ENCODE data around the gene CAPN5. TPM values are rescaled to one million over a fixed set of nuclear protein-coding genes. Genes with fewer than 3 reads are reported as not detected.

Gene CAPN5
- total RNA-seq, 3 donors from 2014 or later, result 0.29 to 0.68 (median 0.53) TPM

GRCh38 chr11:77124488-77124887 lies 57.7 kb downstream of the CAPN5 start:
- no peak overlapping the region for H3K4me3 Mint-ChIP-seq
- H3K4me1 Mint-ChIP-seq (ENCODE audit: low read depth), result peaks cover 5% of the 10 kb centered on the region
- no peak for DNase-seq
- H3K36me3 Mint-ChIP-seq (ENCODE audit: insufficient read depth), result no peaks in the 10 kb centered on the region
- H3K27me3 Mint-ChIP-seq (ENCODE audit: low read depth), result peaks cover 3% of the 10 kb centered on the region
- no peaks in the 10 kb centered on the region for H3K9me3 Mint-ChIP-seq
- no peak for ATAC-seq

GRCh38 chr11:77125191-77125590 lies 58.4 kb downstream of the CAPN5 start:
- no peak overlapping the region for H3K4me3 Mint-ChIP-seq
- DNase-seq (no peak), ATAC-seq (no peak)
- H3K36me3 Mint-ChIP-seq (ENCODE audit: insufficient read depth), result no peaks in the 10 kb centered on the region
- peaks cover 3% of the 10 kb centered on the region for H3K27me3 Mint-ChIP-seq (ENCODE audit: low read depth)
- peaks cover 5% of the 10 kb centered on the region for H3K4me1 Mint-ChIP-seq (ENCODE audit: low read depth)
- H3K9me3 Mint-ChIP-seq, result no peaks in the 10 kb centered on the region

GRCh38 chr11:77125695-77126094 lies 58.9 kb downstream of the CAPN5 start:
- H3K4me3 Mint-ChIP-seq, result no peak overlapping the region
- DNase-seq (no peak), ATAC-seq (no peak)
- no peaks in the 10 kb centered on the region for H3K9me3 Mint-ChIP-seq
- peaks cover 5% of the 10 kb centered on the region for H3K4me1 Mint-ChIP-seq (ENCODE audit: low read depth)
- no peaks in the 10 kb centered on the region for H3K36me3 Mint-ChIP-seq (ENCODE audit: insufficient read depth)
- peaks cover 3% of the 10 kb centered on the region for H3K27me3 Mint-ChIP-seq (ENCODE audit: low read depth)

- no peak for ATAC-seq
- Mint-ChIP-seq H3K36me3 (ENCODE audit: insufficient read depth) (no peaks in the 10 kb centered on the region), H3K4me3 (peak overlapping the region; percentile 47), H3K9me3 (no peaks in the 10 kb centered on the region), H3K27me3 (ENCODE audit: low read depth) (peaks cover 3% of the 10 kb centered on the region), H3K4me1 (ENCODE audit: low read depth) (peaks cover 5% of the 10 kb centered on the region)
- no peak for DNase-seq
Measured at GRCh38 chr11:77126156-77126775, 59.5 kb downstream of the CAPN5 start.

GRCh38 chr11:77126861-77127234 lies 60.1 kb downstream of the CAPN5 start:
- Mint-ChIP-seq H3K27me3 (ENCODE audit: low read depth) (peaks cover 3% of the 10 kb centered on the region), H3K36me3 (ENCODE audit: insufficient read depth) (no peaks in the 10 kb centered on the region), H3K4me1 (ENCODE audit: low read depth) (peaks cover 5% of the 10 kb centered on the region), H3K9me3 (no peaks in the 10 kb centered on the region), H3K4me3 (no peak overlapping the region)
- ATAC-seq, result peak in 1 of 2 donors; percentile 8
- DNase-seq, result no peak

GRCh38 chr11:77127235-77127911 lies 60.6 kb downstream of the CAPN5 start:
- DNase-seq (peak; percentile 54), ATAC-seq (peak; percentile 72 to 80)
- Mint-ChIP-seq H3K4me1 (ENCODE audit: low read depth) (peaks cover 5% of the 10 kb centered on the region), H3K27me3 (ENCODE audit: low read depth) (peaks cover 3% of the 10 kb centered on the region), H3K9me3 (no peaks in the 10 kb centered on the region), H3K4me3 (peak overlapping the region; percentile 61), H3K36me3 (ENCODE audit: insufficient read depth) (no peaks in the 10 kb centered on the region)

GRCh38 chr11:77127920-77128691 lies 61.3 kb downstream of the CAPN5 start, which contains the start of gene MYO7A:
Gene MYO7A, plus strand, starts transcription at chr11:77128246. Its CDS starts 2,389 bp downstream, at chr11:77130635.
- no peaks in the 10 kb centered on the region for H3K36me3 Mint-ChIP-seq (ENCODE audit: insufficient read depth)
- H3K4me3 Mint-ChIP-seq, result peak within 1 kb of the TSS; percentile 61
- H3K4me1 Mint-ChIP-seq (ENCODE audit: low read depth), result peaks cover 5% of the 10 kb centered on the region
- DNase-seq (no peak), ATAC-seq (no peak)
- peaks cover 3% of the 10 kb centered on the region for H3K27me3 Mint-ChIP-seq (ENCODE audit: low read depth)
- H3K9me3 Mint-ChIP-seq, result no peaks in the 10 kb centered on the region

- Mint-ChIP-seq H3K4me1 (ENCODE audit: low read depth) (peaks cover 5% of the 10 kb centered on the region), H3K27me3 (ENCODE audit: low read depth) (peaks cover 3% of the 10 kb centered on the region), H3K36me3 (ENCODE audit: insufficient read depth) (no peaks in the 10 kb centered on the region), H3K9me3 (no peaks in the 10 kb centered on the region), H3K4me3 (no peak overlapping the region)
- ATAC-seq, result no peak
- DNase-seq, result no peak
Measured at GRCh38 chr11:77129069-77129841, 62.5 kb downstream of the CAPN5 start.

GRCh38 chr11:77129842-77130756 lies 63.3 kb downstream of the CAPN5 start:
- no peak for ATAC-seq
- Mint-ChIP-seq H3K27me3 (ENCODE audit: low read depth) (peaks cover 3% of the 10 kb centered on the region), H3K9me3 (no peaks in the 10 kb centered on the region), H3K36me3 (ENCODE audit: insufficient read depth) (no peaks in the 10 kb centered on the region), H3K4me1 (ENCODE audit: low read depth) (peaks cover 5% of the 10 kb centered on the region), H3K4me3 (no peak overlapping the region)
- no peak for DNase-seq

GRCh38 chr11:77130763-77131513 lies 64.2 kb downstream of the CAPN5 start:
- Mint-ChIP-seq H3K9me3 (no peaks in the 10 kb centered on the region), H3K36me3 (ENCODE audit: insufficient read depth) (no peaks in the 10 kb centered on the region), H3K27me3 (ENCODE audit: low read depth) (peaks cover 3% of the 10 kb centered on the region), H3K4me3 (no peak overlapping the region), H3K4me1 (ENCODE audit: low read depth) (peaks cover 5% of the 10 kb centered on the region)
- ATAC-seq (no peak), DNase-seq (no peak)

GRCh38 chr11:77131560-77131959 lies 64.8 kb downstream of the CAPN5 start:
- ATAC-seq (no peak), DNase-seq (no peak)
- Mint-ChIP-seq H3K27me3 (ENCODE audit: low read depth) (peaks cover 6% of the 10 kb centered on the region), H3K4me3 (no peak overlapping the region), H3K36me3 (ENCODE audit: insufficient read depth) (no peaks in the 10 kb centered on the region), H3K9me3 (no peaks in the 10 kb centered on the region), H3K4me1 (ENCODE audit: low read depth) (peaks cover 4% of the 10 kb centered on the region)

GRCh38 chr11:77135069-77135468 lies 68.3 kb downstream of the CAPN5 start:
- H3K36me3 Mint-ChIP-seq (ENCODE audit: insufficient read depth), result no peaks in the 10 kb centered on the region
- H3K4me1 Mint-ChIP-seq (ENCODE audit: low read depth), result no peaks in the 10 kb centered on the region

GRCh38 chr11:77136074-77136473 lies 69.3 kb downstream of the CAPN5 start:
- no peaks in the 10 kb centered on the region for H3K36me3 Mint-ChIP-seq (ENCODE audit: insufficient read depth)
- H3K4me3 Mint-ChIP-seq, result no peak overlapping the region
- no peak for DNase-seq

More at GRCh38 chr11:77135069-77135468, 68.3 kb downstream of the CAPN5 start:
- no peaks in the 10 kb centered on the region for H3K9me3 Mint-ChIP-seq
- H3K27me3 Mint-ChIP-seq (ENCODE audit: low read depth), result peaks cover 25% of the 10 kb centered on the region
- ATAC-seq, result no peak
- H3K4me3 Mint-ChIP-seq, result no peak overlapping the region
- DNase-seq, result no peak

More at GRCh38 chr11:77136074-77136473, 69.3 kb downstream of the CAPN5 start:
- H3K9me3 Mint-ChIP-seq, result no peaks in the 10 kb centered on the region
- H3K27me3 Mint-ChIP-seq (ENCODE audit: low read depth), result peaks cover 25% of the 10 kb centered on the region
- ATAC-seq, result peak in 1 of 2 donors; percentile 32
- H3K4me1 Mint-ChIP-seq (ENCODE audit: low read depth), result no peaks in the 10 kb centered on the region
